ENCODE measurements around the gene FOXK2. TPM values are rescaled to one million over a fixed set of nuclear protein-coding genes. Genes with fewer than 3 reads are reported as not detected.

FOXK2 gene
- total RNA-seq, 1 donor from 2014 or later: 88.3 TPM

- no peak for TF ChIP-seq CTCF (IDR thresholded peaks at IDR 0.05; ENCODE audit: unreplicated experiment)
- peaks cover 11% of the 10 kb centered on the region for H3K4me1 Mint-ChIP-seq
- H3K36me3 Mint-ChIP-seq: peaks cover 23% of the 10 kb centered on the region
- H3K27me3 Mint-ChIP-seq (ENCODE audit: low read depth): no peaks in the 10 kb centered on the region
- H3K4me3 Mint-ChIP-seq: no peak overlapping the region
- no peak for DNase-seq (ENCODE audit: low spot score in 2 of 2, unreplicated experiment in 2 of 2)
- peak overlapping the region; percentile 30 for H3K27ac Mint-ChIP-seq
- H3K9me3 Mint-ChIP-seq: no peaks in the 10 kb centered on the region
Observed at GRCh38 chr17:82644148-82644547, 124.6 kb downstream of the FOXK2 start.

GRCh38 chr17:82645516-82645915 lies 126.0 kb downstream of the FOXK2 start:
- Mint-ChIP-seq H3K27me3 (ENCODE audit: low read depth) (no peaks in the 10 kb centered on the region), H3K4me3 (peak overlapping the region; percentile 88), H3K27ac (peak overlapping the region; percentile 21), H3K36me3 (peaks cover 15% of the 10 kb centered on the region), H3K9me3 (no peaks in the 10 kb centered on the region), H3K4me1 (peaks cover 13% of the 10 kb centered on the region)
- no peak for DNase-seq (ENCODE audit: low spot score in 2 of 2, unreplicated experiment in 2 of 2)
- no peak for TF ChIP-seq CTCF (IDR thresholded peaks at IDR 0.05; ENCODE audit: unreplicated experiment)

- Mint-ChIP-seq H3K27me3 (ENCODE audit: low read depth) (no peaks in the 10 kb centered on the region), H3K4me1 (peaks cover 13% of the 10 kb centered on the region), H3K27ac (peak overlapping the region; percentile 90), H3K4me3 (peak overlapping the region; percentile 88), H3K36me3 (peaks cover 13% of the 10 kb centered on the region), H3K9me3 (no peaks in the 10 kb centered on the region)
- DNase-seq (ENCODE audit: low spot score in 2 of 2, unreplicated experiment in 2 of 2): peak in 1 of 2 experiments; percentile 54
- no peak for TF ChIP-seq CTCF (IDR thresholded peaks at IDR 0.05; ENCODE audit: unreplicated experiment)
Observed at GRCh38 chr17:82647593-82648164, 128.1 kb downstream of the FOXK2 start.

- H3K36me3 Mint-ChIP-seq: peaks cover 13% of the 10 kb centered on the region
- peak; percentile 86 to 88 for DNase-seq (ENCODE audit: low spot score in 2 of 2, unreplicated experiment in 2 of 2)
- peak within 1 kb of the TSS; percentile 90 for H3K27ac Mint-ChIP-seq
- no peaks in the 10 kb centered on the region for H3K27me3 Mint-ChIP-seq (ENCODE audit: low read depth)
- TF ChIP-seq CTCF (IDR thresholded peaks at IDR 0.05; ENCODE audit: unreplicated experiment): no peak
- no peaks in the 10 kb centered on the region for H3K9me3 Mint-ChIP-seq
- H3K4me3 Mint-ChIP-seq: peak within 1 kb of the TSS; percentile 88
- peaks cover 13% of the 10 kb centered on the region for H3K4me1 Mint-ChIP-seq
Observed at GRCh38 chr17:82648165-82648668, 128.7 kb downstream of the FOXK2 start, which contains the start of gene WDR45B. Gene WDR45B, minus strand, starts transcription at chr17:82648444. Its CDS starts 104 bp downstream, at chr17:82648340.

GRCh38 chr17:82648742-82649331 lies 129.3 kb downstream of the FOXK2 start:
- Mint-ChIP-seq H3K4me1 (peaks cover 13% of the 10 kb centered on the region), H3K4me3 (peak overlapping the region; percentile 51), H3K27me3 (ENCODE audit: low read depth) (no peaks in the 10 kb centered on the region), H3K36me3 (peaks cover 10% of the 10 kb centered on the region), H3K9me3 (no peaks in the 10 kb centered on the region), H3K27ac (peak overlapping the region; percentile 21)
- no peak for TF ChIP-seq CTCF (IDR thresholded peaks at IDR 0.05; ENCODE audit: unreplicated experiment)
- DNase-seq (ENCODE audit: low spot score in 2 of 2, unreplicated experiment in 2 of 2): peak; percentile 49 to 64
